GM18907 (cell line): ENCODE data around the gene MOGAT3.

Experiments used
- ATAC-seq: cut with Tn5 transposase; IDR thresholded peaks from one replicate; pipeline ENCODE4 v1.9.1; 2021; ENCODE audit warnings: mild to moderate bottlenecking, moderate library complexity; ENCODE audit not compliant: unreplicated experiment

MOGAT3 gene

GRCh38 chr7:101173752-101174244, 27.0 kb downstream of the MOGAT3 start:
- ATAC-seq: no peak

- no peak for ATAC-seq
These were observed 27.7 kb downstream of the MOGAT3 start for GRCh38 chr7:101172854-101173751.

- peak; percentile 36 for ATAC-seq
These were observed 28.6 kb downstream of the MOGAT3 start for GRCh38 chr7:101172005-101172853.

- ATAC-seq: no peak
These were observed 29.4 kb downstream of the MOGAT3 start for GRCh38 chr7:101171442-101171837.

GRCh38 chr7:101170617-101171441, 30.0 kb downstream of the MOGAT3 start:
- no peak for ATAC-seq

GRCh38 chr7:101169838-101170551, 30.8 kb downstream of the MOGAT3 start:
- peak; percentile 38 for ATAC-seq

GRCh38 chr7:101169110-101169837, 31.6 kb downstream of the MOGAT3 start:
- no peak for ATAC-seq

- no peak for ATAC-seq
These were observed 32.3 kb downstream of the MOGAT3 start for GRCh38 chr7:101168412-101169049.

GRCh38 chr7:101167645-101168411, 33.0 kb downstream of the MOGAT3 start:
- ATAC-seq: no peak

- no peak for ATAC-seq
These were observed 33.8 kb downstream of the MOGAT3 start for GRCh38 chr7:101166909-101167644.

GRCh38 chr7:101166648-101166908, 34.3 kb downstream of the MOGAT3 start:
- ATAC-seq: no peak

GRCh38 chr7:101165958-101166647, 34.7 kb downstream of the MOGAT3 start:
- no peak for ATAC-seq

GRCh38 chr7:101165075-101165957, 35.5 kb downstream of the MOGAT3 start, which contains the start of gene VGF:
VGF (minus strand) TSS chr7:101165569; CDS start chr7:101164843, 726 bp downstream.
- ATAC-seq: peak; percentile 71

- no peak for ATAC-seq
These were observed 36.6 kb downstream of the MOGAT3 start for GRCh38 chr7:101164071-101164840.
